NOMO-1 treated with DMSO at 0.1 percent for 48 hours (cell line): ENCODE measurements around the gene ULK1.
"Not testable (repeated sequence)": the region's sequence is repeated elsewhere in the genome, so short reads cannot be mapped to it uniquely, and the experiment has no call there.

Experiments
- DNase-seq: peaks from one replicate; lab custom pipeline; 2025; ENCODE audit not compliant: unreplicated experiment; lab: John Stamatoyannopoulos, UW

ULK1 gene

DNA sequence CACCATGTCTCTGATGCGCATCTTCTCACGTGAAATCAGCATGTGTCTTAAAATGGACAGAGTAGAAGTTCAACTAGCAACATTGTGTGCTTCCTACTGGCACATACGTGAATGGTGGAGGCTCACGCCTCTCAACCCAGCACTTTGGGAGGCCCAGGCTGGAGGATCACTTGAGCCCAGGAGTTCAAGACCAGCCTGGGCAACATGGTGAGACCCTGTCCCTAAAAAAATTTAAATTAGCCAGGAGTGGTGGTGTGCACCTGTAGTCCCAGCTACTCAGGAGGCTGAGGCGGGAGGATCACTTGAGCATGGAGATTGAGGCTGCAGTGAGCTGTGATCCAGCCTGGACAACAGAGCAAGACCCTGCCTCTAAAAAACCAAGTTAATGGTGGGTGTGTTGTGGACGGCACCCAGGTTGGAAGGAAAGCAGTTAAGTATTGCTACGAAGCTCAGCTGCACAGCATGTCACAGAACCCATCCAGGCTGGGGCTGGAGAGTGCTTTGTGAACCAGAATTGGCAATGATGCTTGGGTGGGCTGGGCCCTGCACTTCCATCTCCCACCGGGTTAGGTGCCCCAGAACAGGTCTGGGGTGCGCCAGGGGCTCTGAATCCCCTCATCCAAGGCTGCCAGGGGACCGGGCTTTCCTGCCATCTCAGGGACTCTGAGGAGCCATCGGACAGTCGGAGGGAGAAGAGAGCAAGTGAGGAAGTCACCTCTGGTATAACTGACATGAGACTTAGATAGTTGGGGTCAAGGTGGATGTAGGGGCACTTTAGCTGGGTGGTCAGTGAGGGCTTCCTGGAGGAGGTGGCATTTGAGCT, 33.0 kb upstream of the ULK1 start:
- DNase-seq = no peak

DNA sequence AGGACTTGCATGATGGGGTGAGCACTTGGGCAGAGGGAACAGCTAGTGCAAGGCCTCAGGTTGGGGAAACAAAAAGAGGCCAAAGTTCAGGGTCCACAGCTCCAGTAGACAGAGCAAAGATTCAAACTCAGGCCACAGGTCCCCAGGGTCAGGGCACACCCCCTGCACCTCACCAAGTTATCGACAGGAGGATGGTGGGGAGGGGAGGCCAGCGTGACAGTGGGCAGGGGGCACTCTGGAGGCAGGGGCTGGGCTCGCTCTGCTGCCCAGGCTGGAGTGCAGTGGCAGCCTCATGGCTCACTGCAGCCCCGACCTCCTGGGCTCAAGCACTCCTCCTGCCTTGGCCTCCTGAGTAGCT, 32.4 kb upstream of the ULK1 start:
- DNase-seq = no peak

DNA sequence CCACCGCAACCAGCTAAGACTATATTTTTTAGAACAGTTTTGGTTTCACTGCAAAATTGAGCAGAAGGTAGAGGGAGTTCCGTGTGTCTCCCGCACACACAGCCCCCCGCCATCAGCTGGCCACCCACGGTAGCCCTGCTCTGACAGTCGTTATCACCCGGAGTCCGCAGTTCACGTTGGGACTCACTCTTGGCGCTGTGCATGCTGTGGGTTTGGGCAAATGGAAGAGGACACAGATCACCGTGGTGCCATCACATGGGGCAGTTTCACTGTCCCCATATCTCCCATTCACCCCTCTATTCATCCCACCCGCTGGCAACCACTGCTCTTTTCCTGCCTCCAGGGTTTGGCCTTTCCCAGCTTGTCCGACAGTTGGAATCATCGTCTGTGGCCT, 31.8 kb upstream of the ULK1 start:
- DNase-seq = no peak

DNA sequence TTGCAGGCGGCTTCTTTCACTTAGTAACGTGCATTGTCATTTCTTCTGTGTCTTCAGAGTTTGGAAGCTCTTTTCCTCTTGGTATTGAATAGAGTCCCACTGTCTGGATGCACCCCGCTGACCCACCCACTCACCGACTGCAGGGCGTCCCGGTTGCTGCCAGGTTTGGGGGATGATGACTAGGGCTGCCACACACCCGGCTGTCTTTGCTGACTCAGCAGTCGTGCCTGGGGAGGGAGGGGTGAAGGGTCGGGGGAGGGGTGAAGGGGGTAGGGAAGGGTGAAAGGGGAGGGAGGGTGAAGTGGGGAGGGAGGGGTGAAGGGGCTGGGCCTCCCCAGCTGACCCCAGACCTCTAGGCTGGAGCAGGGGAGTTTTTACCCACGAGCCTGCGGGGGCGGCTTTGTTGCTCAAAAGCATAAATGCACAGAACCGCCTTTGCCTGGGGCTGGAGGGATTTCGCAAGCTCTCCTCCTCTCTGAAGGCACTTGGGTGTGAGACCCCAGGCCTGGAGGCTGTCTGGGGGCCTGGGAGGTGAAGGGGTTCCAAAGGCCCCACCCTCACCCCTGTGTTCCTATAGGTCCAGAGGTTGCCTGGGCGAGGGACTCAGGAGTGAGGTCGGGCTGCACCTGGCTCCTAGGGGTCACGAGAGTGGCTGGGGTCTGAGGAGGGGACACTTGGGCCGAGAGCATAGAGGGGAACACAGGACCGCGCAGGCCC, 31.3 kb upstream of the ULK1 start:
- no peak for DNase-seq

DNA sequence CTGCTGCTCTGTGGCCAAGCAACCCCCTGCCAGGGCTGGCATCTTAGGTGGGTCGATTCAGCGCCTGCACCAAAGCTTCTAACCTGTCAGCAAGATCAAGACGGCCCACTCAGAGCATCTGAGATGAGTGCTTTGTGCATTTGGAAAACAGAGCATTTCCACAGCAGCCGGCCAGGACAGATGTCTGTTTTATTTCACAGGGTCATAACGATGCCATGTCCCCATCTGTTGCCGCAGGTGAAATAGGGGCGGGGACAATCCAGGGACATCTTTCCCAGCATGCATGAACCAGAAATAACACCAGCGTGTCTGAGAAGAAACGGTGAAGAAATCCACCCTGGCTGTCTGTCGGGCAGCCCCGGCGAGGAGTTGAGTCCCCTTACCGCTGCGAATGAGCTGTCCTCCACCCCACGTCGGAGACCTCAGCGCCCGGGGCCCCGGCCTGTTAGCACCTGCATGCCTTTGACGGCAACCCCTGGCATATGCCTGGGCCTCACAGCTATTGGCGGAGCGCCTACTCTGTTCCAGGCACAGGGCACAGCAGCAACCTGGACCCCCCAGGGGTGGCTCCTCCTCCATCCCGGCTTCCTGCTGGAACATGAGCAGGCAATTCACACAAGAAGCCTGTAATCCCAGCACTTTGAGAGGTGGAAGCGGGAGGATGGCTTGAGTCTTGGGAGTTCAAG, 30.6 kb upstream of the ULK1 start:
- no peak for DNase-seq

GRCh38 chr12:131864469-131864868, 30.0 kb upstream of the ULK1 start:
- no peak for DNase-seq

DNA sequence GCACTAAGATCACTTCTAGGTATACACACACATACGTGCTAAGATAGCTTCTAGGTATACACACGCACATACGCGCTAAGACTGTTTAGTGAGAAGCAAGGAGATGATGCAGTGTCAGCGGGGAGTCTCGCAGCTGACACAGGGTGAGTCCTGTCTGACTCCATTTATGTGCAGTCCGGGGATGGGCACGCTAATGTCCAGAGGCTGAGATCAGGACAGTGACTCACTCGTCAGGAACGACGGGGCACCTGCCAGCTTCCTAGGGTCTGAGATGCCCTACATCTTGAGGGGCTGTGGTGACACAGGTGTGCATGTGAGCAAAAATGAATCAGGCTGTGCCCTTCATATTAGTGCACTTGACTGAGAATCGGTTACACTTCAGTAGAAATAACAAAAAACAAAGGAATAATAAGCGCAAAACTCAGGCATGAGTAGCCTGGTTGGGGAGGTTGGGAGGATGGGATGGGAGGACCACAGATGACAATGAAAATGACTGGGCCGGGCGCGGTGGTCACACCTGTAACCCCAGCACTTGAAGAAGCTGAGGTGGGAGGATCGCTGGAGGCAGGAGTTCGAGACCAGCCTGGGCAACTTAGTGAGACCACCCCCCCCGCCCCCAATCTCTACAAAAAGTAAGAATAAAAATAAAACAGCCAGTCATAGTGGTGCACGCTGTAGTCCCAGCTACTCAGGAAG, 29.1 kb upstream of the ULK1 start:
- DNase-seq = no peak

DNA sequence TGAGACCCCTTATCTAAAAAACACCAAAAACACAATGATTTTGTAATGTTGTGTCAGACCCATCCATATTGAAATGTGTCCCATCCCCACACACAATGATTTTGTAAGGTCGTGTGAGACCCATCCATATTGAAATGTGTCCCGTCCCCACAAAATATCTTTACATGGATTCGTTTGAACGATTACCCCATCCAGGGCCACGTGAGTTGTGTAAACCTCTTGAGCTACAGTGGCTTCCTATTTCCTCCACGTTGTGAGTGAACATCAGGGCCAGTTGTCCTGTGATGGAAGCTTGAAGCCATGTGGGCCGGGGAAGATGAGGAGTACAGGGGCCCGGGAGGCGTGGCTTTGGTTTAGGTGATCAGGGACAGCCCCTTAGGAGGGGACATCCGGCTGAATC, 27.0 kb upstream of the ULK1 start:
- DNase-seq = no peak

- no peak for DNase-seq
Observed at GRCh38 chr12:131867891-131868675, 26.3 kb upstream of the ULK1 start.

DNA sequence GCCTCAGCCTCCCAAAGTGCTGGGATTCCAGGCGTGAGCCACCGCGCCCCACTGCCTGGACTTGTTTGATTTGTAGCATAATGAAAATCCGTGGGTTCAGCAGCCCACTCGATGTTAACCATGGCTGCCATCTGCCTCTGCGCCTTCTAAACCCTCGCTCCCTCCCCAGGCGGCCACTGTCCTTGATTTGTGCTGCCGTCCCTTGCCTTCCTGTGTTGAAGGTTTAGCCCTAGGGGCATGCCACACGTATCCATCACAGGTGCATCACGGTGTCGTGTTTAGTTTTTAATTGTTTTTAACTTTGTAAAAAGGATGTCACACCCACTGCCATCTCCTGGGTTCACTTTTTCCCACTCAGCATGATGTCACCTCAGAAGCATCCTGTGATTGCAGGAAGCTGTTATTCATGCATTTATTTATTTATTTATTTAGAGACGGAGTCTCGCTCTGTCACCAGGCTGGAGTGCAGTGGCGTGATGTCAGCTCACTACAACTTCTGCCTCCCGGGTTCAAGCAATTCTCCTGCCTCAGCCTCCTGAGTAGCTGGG, 24.5 kb upstream of the ULK1 start:
- DNase-seq = no peak

DNA sequence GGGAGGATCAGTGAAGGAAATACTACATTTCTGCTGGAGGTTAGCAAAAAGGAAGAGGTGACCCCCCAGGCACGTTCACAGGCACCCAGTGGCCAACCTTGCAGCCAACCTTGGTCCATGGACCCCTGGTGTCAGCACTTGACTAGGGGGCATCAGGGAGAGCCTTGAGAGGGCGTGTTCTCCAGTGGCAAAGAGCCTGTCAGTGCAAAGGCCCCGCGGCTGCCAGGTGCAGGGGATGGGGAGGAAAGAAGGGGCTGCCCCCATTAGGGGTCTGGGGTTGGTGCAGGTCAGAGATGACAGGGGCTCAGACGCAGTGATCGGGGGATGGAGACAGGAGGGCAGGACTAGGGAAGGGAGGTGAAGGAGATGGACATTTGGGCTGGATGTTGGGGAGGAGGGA, 22.7 kb upstream of the ULK1 start:
- no peak for DNase-seq

GRCh38 chr12:131872154-131873051, 22.0 kb upstream of the ULK1 start:
- peak; percentile 27 for DNase-seq

DNA sequence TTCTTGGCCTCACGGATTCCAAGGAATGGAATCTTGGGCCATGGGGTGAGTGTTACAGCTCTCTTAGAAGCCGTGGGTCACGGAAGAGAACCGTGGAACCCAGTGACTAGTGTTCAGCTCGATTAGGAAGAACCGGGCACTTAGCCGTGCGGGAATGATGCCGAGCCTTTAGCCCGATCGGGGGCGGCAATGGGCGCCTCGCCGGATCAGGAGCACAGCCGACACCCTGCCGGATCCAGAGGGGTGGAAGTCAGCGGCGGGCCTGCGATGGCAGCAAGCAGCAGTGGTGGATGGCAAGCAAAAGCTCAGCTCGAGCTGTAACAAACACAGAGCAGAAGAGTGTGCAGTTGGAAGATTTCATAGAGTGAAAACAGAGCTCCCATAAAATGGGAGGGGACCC, 21.1 kb upstream of the ULK1 start:
- no peak for DNase-seq

DNA sequence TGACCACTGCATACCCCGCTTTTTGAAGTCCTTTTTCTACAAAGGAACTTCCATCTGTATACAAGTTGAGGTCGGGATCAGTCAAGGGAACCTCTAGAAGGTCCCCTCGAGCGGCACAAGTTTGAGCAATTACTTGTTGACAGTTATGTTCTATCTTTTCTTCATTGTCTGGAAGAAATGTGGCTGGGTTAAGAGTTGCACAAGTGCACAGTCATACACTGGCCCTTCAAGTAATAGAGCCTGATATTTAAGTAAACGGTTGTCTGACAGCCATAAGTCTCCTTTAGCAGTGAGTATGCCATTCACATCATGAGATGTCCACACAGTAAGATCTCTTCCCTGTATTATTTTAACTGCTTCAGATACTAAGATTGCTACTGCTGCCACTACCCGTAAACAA, 19.4 kb upstream of the ULK1 start:
- not testable (repeated sequence) for DNase-seq

DNA sequence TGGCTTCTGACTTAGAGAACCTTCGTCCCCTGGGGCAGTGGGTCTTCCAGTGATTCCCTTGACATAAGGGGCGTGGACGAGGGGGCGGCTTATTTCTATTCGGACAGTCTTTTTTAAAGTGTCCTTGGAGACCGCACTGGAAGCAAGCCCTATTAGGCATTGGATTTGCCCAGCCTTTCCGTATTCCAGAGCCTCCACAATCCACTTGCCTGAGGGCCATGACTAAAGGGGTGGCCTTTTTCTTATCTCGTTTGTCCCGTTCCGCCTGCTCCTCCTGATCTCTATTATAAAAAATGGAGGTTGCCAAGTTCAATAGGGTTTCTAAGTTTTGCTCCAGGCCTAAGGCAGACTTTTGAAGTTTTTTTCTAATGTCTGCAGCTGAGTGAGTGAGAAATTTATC, 17.2 kb upstream of the ULK1 start:
- DNase-seq = not testable (repeated sequence)

- peak; percentile 14 for DNase-seq
Observed at GRCh38 chr12:131878436-131878835, 16.0 kb upstream of the ULK1 start.

DNA sequence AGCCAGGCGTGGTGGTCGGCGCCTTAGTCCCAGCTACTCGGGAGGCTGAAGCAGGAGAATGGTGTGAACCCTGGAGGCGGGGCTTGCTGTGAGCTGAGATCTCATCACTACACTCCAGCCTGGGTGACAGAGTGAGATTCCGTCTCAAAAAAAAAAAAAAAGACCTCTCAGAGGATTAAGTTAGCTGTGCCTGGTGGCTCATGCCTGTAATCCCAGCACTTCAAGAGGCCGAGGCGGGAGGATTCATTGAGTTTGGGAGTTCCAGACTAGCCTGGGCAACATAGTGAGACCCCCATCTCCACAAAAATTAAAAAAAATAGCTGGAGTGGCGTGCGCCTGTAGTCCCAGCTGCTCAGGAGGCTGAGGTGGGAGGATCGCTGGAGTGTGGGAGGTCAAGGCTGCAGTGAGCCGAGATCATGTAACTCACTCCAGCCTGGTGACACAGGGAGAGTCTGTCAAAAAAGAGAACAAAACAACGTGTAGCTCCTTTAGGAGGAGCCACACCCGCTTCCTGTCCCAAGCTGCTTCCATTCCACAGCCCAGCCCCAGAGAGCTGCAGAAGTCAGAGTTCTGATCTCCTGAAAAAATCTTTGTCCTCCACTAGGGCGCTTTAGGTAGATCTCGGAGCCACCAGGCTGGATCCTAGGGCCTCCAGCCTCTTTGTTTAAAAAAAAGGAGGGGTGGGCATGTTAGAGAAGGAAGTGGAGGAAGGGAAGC, 11.5 kb upstream of the ULK1 start:
- no peak for DNase-seq

DNA sequence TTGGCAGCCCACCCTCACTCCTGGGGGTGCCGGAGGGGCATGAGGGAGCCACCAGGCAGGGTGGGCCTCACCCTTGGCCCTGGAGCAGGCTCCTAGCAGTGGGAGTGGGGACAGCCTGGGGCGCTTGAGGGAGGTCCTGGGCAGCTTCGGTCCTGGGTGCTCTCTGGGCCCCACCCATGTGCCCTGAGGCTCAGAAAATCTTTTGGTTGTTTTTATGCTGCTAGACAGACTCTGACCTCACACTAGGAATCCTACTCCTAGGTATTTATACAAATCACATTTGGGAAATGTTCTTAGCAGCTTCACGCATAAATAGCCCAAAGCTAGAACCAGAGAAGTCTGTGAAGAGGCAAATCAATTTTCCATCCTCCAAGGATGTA, 10.9 kb upstream of the ULK1 start:
- no peak for DNase-seq

- not testable (repeated sequence) for DNase-seq
Observed at GRCh38 chr12:131885076-131885475, 9.3 kb upstream of the ULK1 start.
